ENCODE measurements around the gene B3GALT2. TPM values are rescaled to one million over a fixed set of nuclear protein-coding genes. Genes with fewer than 3 reads are reported as not detected.

The B3GALT2 gene
- total RNA-seq, 1 experiment from 2014 or later = not detected

- DNase-seq (ENCODE audit: extremely low read depth, low read depth) = peak; percentile 64
Measured at GRCh38 chr1:193183019-193183627, 3.3 kb downstream of the B3GALT2 start.

- DNase-seq (ENCODE audit: extremely low read depth, low read depth) = no peak
Measured at GRCh38 chr1:193181985-193182384, 4.4 kb downstream of the B3GALT2 start.

GRCh38 chr1:193181536-193181935, 4.9 kb downstream of the B3GALT2 start:
- DNase-seq (ENCODE audit: extremely low read depth, low read depth) = no peak

- no peak for DNase-seq (ENCODE audit: extremely low read depth, low read depth)
Measured at GRCh38 chr1:193179094-193179493, 7.3 kb downstream of the B3GALT2 start.

- DNase-seq (ENCODE audit: extremely low read depth, low read depth) = no peak
Measured at GRCh38 chr1:193176788-193177187, 9.6 kb downstream of the B3GALT2 start.

- no peak for DNase-seq (ENCODE audit: extremely low read depth, low read depth)
Measured at GRCh38 chr1:193176113-193176512, 10.3 kb downstream of the B3GALT2 start.

GRCh38 chr1:193157360-193157759, 29.1 kb downstream of the B3GALT2 start:
- no peak for DNase-seq (ENCODE audit: extremely low read depth, low read depth)

GRCh38 chr1:193156822-193157142, 29.6 kb downstream of the B3GALT2 start:
- DNase-seq (ENCODE audit: extremely low read depth, low read depth) = no peak

- DNase-seq (ENCODE audit: extremely low read depth, low read depth) = no peak
Measured at GRCh38 chr1:193156117-193156821, 30.1 kb downstream of the B3GALT2 start.

- no peak for DNase-seq (ENCODE audit: extremely low read depth, low read depth)
Measured at GRCh38 chr1:193144999-193145398, 41.4 kb downstream of the B3GALT2 start.

- no peak for DNase-seq (ENCODE audit: extremely low read depth, low read depth)
Measured at GRCh38 chr1:193144361-193144938, 42.0 kb downstream of the B3GALT2 start.

- peak; percentile 27 for DNase-seq (ENCODE audit: extremely low read depth, low read depth)
Measured at GRCh38 chr1:193143285-193143684, 43.1 kb downstream of the B3GALT2 start.

- DNase-seq (ENCODE audit: extremely low read depth, low read depth) = no peak
Measured at GRCh38 chr1:193142409-193142808, 44.0 kb downstream of the B3GALT2 start.

- DNase-seq (ENCODE audit: extremely low read depth, low read depth) = no peak
Measured at GRCh38 chr1:193141804-193142203, 44.6 kb downstream of the B3GALT2 start.

GRCh38 chr1:193140254-193140653, 46.2 kb downstream of the B3GALT2 start:
- no peak for DNase-seq (ENCODE audit: extremely low read depth, low read depth)

GRCh38 chr1:193131266-193131860, 55.0 kb downstream of the B3GALT2 start:
- DNase-seq (ENCODE audit: extremely low read depth, low read depth) = no peak

Small RNAs within 50 kb of the gene (small RNA-seq; reads per million reads assigned to genes)
- 0.02 to 0.47 reads per million in 2 experiments for gene MIR1278

Other genes with a start within 250 kb of the B3GALT2 start
- 78.0 and 93.7 TPM in 2 replicates for gene UCHL5, start 127.3 kb downstream of the B3GALT2 start, total RNA-seq (2014; rRNA removed; shearing (Covaris generic))
- 229 and 239 TPM in 2 replicates for gene RO60, start 127.0 kb downstream of the B3GALT2 start, total RNA-seq (2014; rRNA removed; shearing (Covaris generic))
- 65.5 and 80.0 TPM in 2 replicates for gene GLRX2, start 81.2 kb downstream of the B3GALT2 start, total RNA-seq (2014; rRNA removed; shearing (Covaris generic))
- 33.8 and 42.8 TPM in 2 replicates for gene CDC73, start 64.6 kb downstream of the B3GALT2 start, total RNA-seq (2014; rRNA removed; shearing (Covaris generic))

Measured in NCI-H460 (cell line).